GM12878 (cell line): Measurements from ENCODE around the gene CUL9.

Source experiments
- CTCF ChIP-seq, 3 experiments: IDR thresholded peaks in 2 of 3; conservative IDR thresholded peaks in 1 of 3; 2 replicates each; pipeline ENCODE4 v1.5.1; 2011; ENCODE audit warnings: low read depth in 3 of 3, low read length in 3 of 3, mild to moderate bottlenecking in 3 of 3, control low read depth in 2 of 3, moderate library complexity in 2 of 3, inconsistent platforms in 1 of 3, mixed read lengths in 1 of 3; ENCODE audit not compliant: control insufficient read depth in 2 of 3, insufficient read depth in 1 of 3; ENCODE audit errors: extremely low read depth in 1 of 3
- ESRRA ChIP-seq: IDR thresholded peaks from 2 replicates; pipeline ENCODE4 v1.6.1; 2012; ENCODE audit warnings: mild to moderate bottlenecking, low read length, improper control_type of control experiment
- HCFC1 ChIP-seq: fragments of 150-350 bp; IDR thresholded peaks from 2 replicates; pipeline ENCODE4 v1.6.1; 2014; ENCODE audit warnings: low read length
- MAX ChIP-seq: IDR thresholded peaks from 2 replicates; pipeline ENCODE4 v1.6.1; 2012; ENCODE audit warnings: low read depth, low read length, improper control_type of control experiment
- POLR2AphosphoS2 ChIP-seq: IDR thresholded peaks from 2 replicates; pipeline ENCODE4 v1.6.1; 2011; ENCODE audit warnings: low read depth, mild to moderate bottlenecking, low read length, improper control_type of control experiment, moderate library complexity
- POLR2AphosphoS5 ChIP-seq: IDR thresholded peaks from 2 replicates; pipeline ENCODE4 v1.6.1; 2011; ENCODE audit warnings: mild to moderate bottlenecking, low read length, inconsistent platforms
- SMC3 ChIP-seq: IDR thresholded peaks from 2 replicates; pipeline ENCODE4 v1.6.1; 2011; ENCODE audit warnings: low read length, improper control_type of control experiment, borderline replicate concordance
- ZNF24 ChIP-seq: fragments of 450-650 bp; IDR thresholded peaks from 2 replicates; pipeline ENCODE4 v1.6.1; 2017; ENCODE audit warnings: antibody characterized with exemption, mild to moderate bottlenecking

GRCh38 chr6:43235841-43236240 is 53.8 kb downstream of the CUL9 start:
- TF ChIP-seq ESRRA (no peak), MAX (no peak), SMC3 (no peak), POLR2AphosphoS5 (no peak), CTCF (IDR thresholded peaks at IDR 0.05 in 2 of 3, conservative IDR thresholded peaks at IDR 0.05 in 1 of 3; ENCODE audit: control insufficient read depth in 2 of 3, extremely low read depth in 1 of 3, insufficient read depth in 1 of 3, low read depth in 3 of 3, low read length in 3 of 3) (no peak), POLR2AphosphoS2 (no peak), HCFC1 (no peak), ZNF24 (no peak)
